Activated T-cell treated with anti-CD3 and anti-CD28 coated beads, Interleukin-2, amount 50 U/mL, for 4 hours (primary cell): Measurements from ENCODE around the gene ADGRF4. TPM values are rescaled to one million over a fixed set of nuclear protein-coding genes. Genes with fewer than 3 reads are reported as not detected.

Experiments
- ATAC-seq, 2 donors: fragments of 200-7000 bp; cut with Tn5 transposase; one replicate each; pipeline ENCODE4 v1.10.0; 2021
- DNase-seq: peaks from one replicate; pipeline ENCODE4 v3.0.0-alpha.2; 2020
- H3K27me3 Mint-ChIP-seq: one replicate; pipeline ENCODE4 v1.8.0; 2021; ENCODE audit warnings: low read depth, mixed read lengths
- H3K36me3 Mint-ChIP-seq: one replicate; pipeline ENCODE4 v1.8.0; 2022; ENCODE audit warnings: mixed read lengths; ENCODE audit not compliant: insufficient read depth
- H3K4me1 Mint-ChIP-seq: one replicate; pipeline ENCODE4 v1.8.0; 2021; ENCODE audit warnings: low read depth, mixed read lengths
- H3K4me3 Mint-ChIP-seq: one replicate; pipeline ENCODE4 v1.8.0; 2021; ENCODE audit warnings: mild to moderate bottlenecking, moderate library complexity, mixed read lengths
- H3K9me3 Mint-ChIP-seq: one replicate; pipeline ENCODE4 v1.8.0; 2021; ENCODE audit warnings: mixed read lengths
- total RNA-seq, 3 donors: library from RNA; stranded (reverse); gene quantifications; one replicate each; pipeline ENCODE4 v1.2.1, GENCODE V29; 2021

Gene ADGRF4
- total RNA-seq, 3 donors from 2014 or later: not detected

- ATAC-seq (peak; percentile 25 to 37), DNase-seq (no peak)
- Mint-ChIP-seq H3K36me3 (no peaks in the 10 kb centered on the region), H3K9me3 (no peaks in the 10 kb centered on the region), H3K4me1 (no peaks in the 10 kb centered on the region), H3K4me3 (no peak overlapping the region), H3K27me3 (no peaks in the 10 kb centered on the region)
These were observed 3.0 kb downstream of the ADGRF4 start for GRCh38 chr6:47701363-47701762.

DNA sequence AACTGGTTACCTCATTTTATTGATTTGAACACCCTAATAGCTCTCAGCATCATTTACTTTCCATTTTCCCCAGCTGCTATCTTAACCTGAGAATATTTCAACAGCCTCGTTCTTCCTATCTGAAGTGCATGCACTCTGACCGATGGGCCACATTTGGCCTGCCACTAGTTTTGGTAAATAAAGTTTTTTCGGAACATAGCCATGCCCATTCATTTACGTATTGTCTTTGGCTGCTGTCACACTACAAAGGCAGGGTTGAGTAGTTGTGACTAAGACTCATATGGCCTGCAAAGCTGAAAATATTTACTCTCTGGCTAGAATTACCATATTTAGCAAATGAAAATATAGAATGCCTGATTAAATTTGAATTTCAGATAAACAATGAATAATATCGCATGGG lies 10.8 kb downstream of the ADGRF4 start:
- no peak overlapping the region for H3K4me3 Mint-ChIP-seq

DNA sequence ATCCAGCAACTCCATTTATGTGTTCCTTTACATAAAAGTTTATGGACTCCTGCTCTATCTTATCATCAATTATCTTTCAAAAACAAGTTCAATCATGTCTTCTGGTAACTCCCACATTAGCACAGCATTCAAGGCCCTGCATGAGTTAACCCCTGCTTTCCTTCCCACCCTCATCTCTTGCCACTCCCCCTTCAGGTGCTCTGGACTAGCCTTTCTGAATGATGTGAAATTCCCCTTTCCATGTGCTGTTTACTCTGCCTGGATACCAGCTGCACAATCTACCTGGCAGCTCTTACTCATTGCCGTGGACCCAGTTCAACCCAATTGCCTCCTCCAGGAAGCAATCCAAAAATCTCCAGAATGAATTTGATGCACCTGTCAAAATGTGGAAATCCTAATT lies 11.9 kb downstream of the ADGRF4 start:
- Mint-ChIP-seq H3K27me3 (peaks cover 9% of the 10 kb centered on the region), H3K9me3 (no peaks in the 10 kb centered on the region), H3K4me1 (peaks cover 2% of the 10 kb centered on the region), H3K36me3 (no peaks in the 10 kb centered on the region), H3K4me3 (no peak overlapping the region)
- DNase-seq (no peak), ATAC-seq (no peak)

More for the DNA sequence above, 10.8 kb downstream of the ADGRF4 start:
- Mint-ChIP-seq H3K4me1 (no peaks in the 10 kb centered on the region), H3K36me3 (no peaks in the 10 kb centered on the region), H3K27me3 (peaks cover 7% of the 10 kb centered on the region), H3K9me3 (no peaks in the 10 kb centered on the region)
- DNase-seq (no peak), ATAC-seq (no peak)

- no peak overlapping the region for H3K4me3 Mint-ChIP-seq
- H3K27me3 Mint-ChIP-seq: peaks cover 9% of the 10 kb centered on the region
- H3K36me3 Mint-ChIP-seq: no peaks in the 10 kb centered on the region
- ATAC-seq (no peak), DNase-seq (no peak)
- H3K4me1 Mint-ChIP-seq: peaks cover 11% of the 10 kb centered on the region
- H3K9me3 Mint-ChIP-seq: no peaks in the 10 kb centered on the region
These were observed 14.8 kb downstream of the ADGRF4 start for GRCh38 chr6:47713200-47713599.

GRCh38 chr6:47714802-47715201 lies 16.4 kb downstream of the ADGRF4 start:
- Mint-ChIP-seq H3K4me3 (no peak overlapping the region), H3K27me3 (peaks cover 11% of the 10 kb centered on the region), H3K4me1 (peaks cover 11% of the 10 kb centered on the region), H3K9me3 (no peaks in the 10 kb centered on the region), H3K36me3 (no peaks in the 10 kb centered on the region)
- no peak for ATAC-seq
- DNase-seq: no peak

- H3K4me1 Mint-ChIP-seq: peaks cover 11% of the 10 kb centered on the region
- peaks cover 17% of the 10 kb centered on the region for H3K27me3 Mint-ChIP-seq
- no peak overlapping the region for H3K4me3 Mint-ChIP-seq
- no peaks in the 10 kb centered on the region for H3K9me3 Mint-ChIP-seq
- H3K36me3 Mint-ChIP-seq: no peaks in the 10 kb centered on the region
- no peak for DNase-seq
- ATAC-seq: peak; percentile 48 to 79
These were observed 17.4 kb downstream of the ADGRF4 start for GRCh38 chr6:47715782-47716181.

GRCh38 chr6:47716207-47716606 lies 17.8 kb downstream of the ADGRF4 start:
- peaks cover 17% of the 10 kb centered on the region for H3K27me3 Mint-ChIP-seq
- DNase-seq (no peak), ATAC-seq (no peak)
- H3K4me1 Mint-ChIP-seq: peaks cover 11% of the 10 kb centered on the region
- no peak overlapping the region for H3K4me3 Mint-ChIP-seq
- no peaks in the 10 kb centered on the region for H3K9me3 Mint-ChIP-seq
- no peaks in the 10 kb centered on the region for H3K36me3 Mint-ChIP-seq

- ATAC-seq (no peak), DNase-seq (no peak)
- H3K27me3 Mint-ChIP-seq: peaks cover 10% of the 10 kb centered on the region
- no peaks in the 10 kb centered on the region for H3K36me3 Mint-ChIP-seq
- H3K9me3 Mint-ChIP-seq: no peaks in the 10 kb centered on the region
- H3K4me3 Mint-ChIP-seq: no peak overlapping the region
- peaks cover 11% of the 10 kb centered on the region for H3K4me1 Mint-ChIP-seq
These were observed 20.2 kb downstream of the ADGRF4 start for GRCh38 chr6:47718571-47718970.

- Mint-ChIP-seq H3K27me3 (peaks cover 8% of the 10 kb centered on the region), H3K4me1 (peaks cover 2% of the 10 kb centered on the region), H3K9me3 (no peaks in the 10 kb centered on the region), H3K4me3 (no peak overlapping the region), H3K36me3 (no peaks in the 10 kb centered on the region)
- DNase-seq (no peak), ATAC-seq (no peak)
These were observed 22.8 kb downstream of the ADGRF4 start for GRCh38 chr6:47721189-47721588.

GRCh38 chr6:47722194-47722593 lies 23.8 kb downstream of the ADGRF4 start:
- no peak for ATAC-seq
- H3K4me1 Mint-ChIP-seq: no peaks in the 10 kb centered on the region
- no peak overlapping the region for H3K4me3 Mint-ChIP-seq
- no peaks in the 10 kb centered on the region for H3K36me3 Mint-ChIP-seq
- H3K27me3 Mint-ChIP-seq: peaks cover 8% of the 10 kb centered on the region
- no peak for DNase-seq
- no peaks in the 10 kb centered on the region for H3K9me3 Mint-ChIP-seq

DNA sequence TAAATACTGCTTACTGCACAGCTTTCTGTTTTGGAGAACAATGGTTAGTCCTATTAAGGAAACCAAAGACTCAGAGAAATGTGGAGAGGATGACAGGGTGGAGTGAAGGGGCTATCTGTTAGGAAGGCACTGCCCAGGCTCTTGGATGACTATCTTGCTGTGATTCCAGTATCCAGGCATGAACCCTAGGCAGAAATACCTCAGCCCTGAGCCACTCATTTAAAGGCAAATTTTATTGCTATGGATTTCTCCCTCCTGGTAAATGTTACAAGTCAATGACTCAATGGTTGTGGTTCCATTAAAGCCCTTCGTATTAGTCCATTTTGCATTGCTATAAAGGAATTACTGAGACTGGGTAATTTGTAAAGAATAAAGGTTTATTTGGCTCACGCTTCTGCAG lies 25.9 kb downstream of the ADGRF4 start:
- peaks cover 8% of the 10 kb centered on the region for H3K27me3 Mint-ChIP-seq
- peaks cover 4% of the 10 kb centered on the region for H3K4me1 Mint-ChIP-seq
- DNase-seq (no peak), ATAC-seq (no peak)
- H3K9me3 Mint-ChIP-seq: no peaks in the 10 kb centered on the region
- no peaks in the 10 kb centered on the region for H3K36me3 Mint-ChIP-seq
- H3K4me3 Mint-ChIP-seq: no peak overlapping the region

DNA sequence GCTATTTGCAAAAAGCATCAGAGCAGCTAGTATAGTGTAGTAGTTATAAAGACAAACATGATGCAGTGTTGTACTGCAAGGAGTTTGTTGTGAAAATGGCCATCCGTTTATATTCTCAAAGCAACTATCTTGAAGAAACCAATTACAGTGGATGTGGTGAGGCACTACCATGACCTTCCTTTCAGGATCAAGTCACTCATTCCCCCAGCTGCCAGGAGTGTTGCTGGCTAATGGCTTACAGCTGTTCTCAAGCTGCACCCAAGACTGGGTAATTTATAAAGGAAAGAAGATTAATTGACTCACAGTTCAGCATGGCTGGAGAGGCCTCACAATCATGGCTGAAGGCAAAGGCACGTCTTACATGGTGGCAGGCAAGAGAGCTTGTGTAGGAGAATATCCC lies 29.0 kb downstream of the ADGRF4 start:
- Mint-ChIP-seq H3K4me1 (peaks cover 8% of the 10 kb centered on the region), H3K36me3 (no peaks in the 10 kb centered on the region), H3K4me3 (no peak overlapping the region), H3K9me3 (no peaks in the 10 kb centered on the region), H3K27me3 (peaks cover 2% of the 10 kb centered on the region)
- DNase-seq: no peak
- ATAC-seq: no peak

DNA sequence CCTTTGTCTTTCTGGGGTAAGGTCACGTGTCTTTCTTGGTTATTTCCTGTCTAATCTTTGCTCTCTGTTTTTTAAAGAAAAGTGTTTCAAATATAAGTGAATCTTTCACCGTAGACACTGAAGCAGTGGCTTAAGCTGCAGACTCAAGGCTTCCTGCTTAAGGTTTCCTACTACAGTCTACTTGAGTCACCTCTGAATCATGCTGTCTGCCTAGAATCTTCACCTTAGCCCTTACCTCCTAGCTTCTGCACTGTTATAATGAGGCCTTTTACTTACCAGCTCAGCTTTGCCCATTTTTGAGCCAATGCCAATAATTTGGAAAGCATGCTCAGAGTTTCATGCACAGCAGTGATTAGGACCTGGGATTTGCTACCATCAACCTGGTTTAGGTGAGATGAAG lies 30.6 kb downstream of the ADGRF4 start:
- Mint-ChIP-seq H3K4me1 (peaks cover 8% of the 10 kb centered on the region), H3K27me3 (peaks cover 2% of the 10 kb centered on the region), H3K36me3 (no peaks in the 10 kb centered on the region), H3K9me3 (no peaks in the 10 kb centered on the region), H3K4me3 (no peak overlapping the region)
- DNase-seq: no peak
- ATAC-seq: peak; percentile 80 to 84

GRCh38 chr6:47729457-47729856 lies 31.1 kb downstream of the ADGRF4 start:
- Mint-ChIP-seq H3K4me3 (no peak overlapping the region), H3K27me3 (peaks cover 2% of the 10 kb centered on the region), H3K9me3 (no peaks in the 10 kb centered on the region), H3K36me3 (no peaks in the 10 kb centered on the region), H3K4me1 (peaks cover 8% of the 10 kb centered on the region)
- ATAC-seq (no peak), DNase-seq (no peak)

GRCh38 chr6:47733879-47734558 lies 35.6 kb downstream of the ADGRF4 start:
- ATAC-seq: no peak
- Mint-ChIP-seq H3K4me1 (peaks cover 6% of the 10 kb centered on the region), H3K36me3 (no peaks in the 10 kb centered on the region)

More at GRCh38 chr6:47733879-47734558, 35.6 kb downstream of the ADGRF4 start:
- no peaks in the 10 kb centered on the region for H3K9me3 Mint-ChIP-seq
- H3K27me3 Mint-ChIP-seq: peaks cover 4% of the 10 kb centered on the region
- H3K4me3 Mint-ChIP-seq: no peak overlapping the region
- no peak for DNase-seq
